WTC11 (cell line): Measurements from ENCODE around the gene IGFBP2.

Source experiments
- ATF2 ChIP-seq: sonication (generic); formaldehyde crosslinking; IDR thresholded peaks from 2 replicates; pipeline ENCODE4 v1.8.1; 2022; ENCODE audit warnings: low read depth, missing genetic modification reagents, borderline replicate concordance
- CBFB ChIP-seq: sonication (generic); formaldehyde crosslinking; IDR thresholded peaks from 2 replicates; pipeline ENCODE4 v1.8.1; 2022; ENCODE audit warnings: mild to moderate bottlenecking, low read depth, missing genetic modification reagents
- CTCF ChIP-seq: fragments of 200-600 bp; IDR thresholded peaks from 2 replicates; pipeline ENCODE4 v1.8.0; 2022; ENCODE audit warnings: antibody characterized with exemption
- HMGXB4 ChIP-seq: sonication (generic); formaldehyde crosslinking; IDR thresholded peaks from 2 replicates; pipeline ENCODE4 v1.8.1; 2023; ENCODE audit warnings: mild to moderate bottlenecking, moderate library complexity, missing genetic modification reagents
- IRF1 ChIP-seq: sonication (generic); formaldehyde crosslinking; IDR thresholded peaks from 2 replicates; pipeline ENCODE4 v1.8.0; 2023; ENCODE audit warnings: missing genetic modification reagents
- MAX ChIP-seq: sonication (generic); formaldehyde crosslinking; IDR thresholded peaks from 2 replicates; pipeline ENCODE4 v1.8.0; 2022; ENCODE audit warnings: mild to moderate bottlenecking, missing genetic modification reagents
- MYBL2 ChIP-seq: sonication (generic); formaldehyde crosslinking; IDR thresholded peaks from 2 replicates; pipeline ENCODE4 v1.8.1; 2023; ENCODE audit warnings: mild to moderate bottlenecking, moderate library complexity, missing genetic modification reagents
- PRDM15 ChIP-seq: sonication (generic); formaldehyde crosslinking; IDR thresholded peaks from 2 replicates; pipeline ENCODE4 v1.8.0; 2022; ENCODE audit warnings: missing genetic modification reagents
- RELA ChIP-seq: sonication (generic); formaldehyde crosslinking; IDR thresholded peaks from 2 replicates; pipeline ENCODE4 v1.8.1; 2022; ENCODE audit warnings: missing genetic modification reagents, mild to moderate bottlenecking, borderline replicate concordance
- TP53 ChIP-seq: sonication (generic); formaldehyde crosslinking; IDR thresholded peaks from 2 replicates; pipeline ENCODE4 v1.8.1; 2023; ENCODE audit warnings: mild to moderate bottlenecking, missing genetic modification reagents
- USF1 ChIP-seq: sonication (generic); formaldehyde crosslinking; IDR thresholded peaks from 2 replicates; pipeline ENCODE4 v1.8.0; 2022; ENCODE audit warnings: mild to moderate bottlenecking, missing genetic modification reagents
- ZNF416 ChIP-seq: fragments of 250-450 bp; sonication (Bioruptor Pico); IDR thresholded peaks from 2 replicates; pipeline ENCODE4 v1.9.0; 2021; ENCODE audit warnings: mild to moderate bottlenecking, inconsistent platforms
- ZNF512 ChIP-seq: sonication (generic); formaldehyde crosslinking; IDR thresholded peaks from 2 replicates; pipeline ENCODE4 v1.8.1; 2022; ENCODE audit warnings: missing genetic modification reagents, borderline replicate concordance
- ZSCAN18 ChIP-seq: fragments of 250-450 bp; sonication (Bioruptor Pico); IDR thresholded peaks from 2 replicates; pipeline ENCODE4 v2.1.2; 2022; ENCODE audit warnings: mild to moderate bottlenecking, moderate library complexity

- no peak for TF ChIP-seq RELA
- TF ChIP-seq ZNF416 = no peak
- no peak for TF ChIP-seq ZNF512
- no peak for TF ChIP-seq IRF1
- TF ChIP-seq MYBL2 (CRISPR knock-in tag) = no peak
- TF ChIP-seq CTCF = no peak
- no peak for TF ChIP-seq CBFB (CRISPR knock-in tag)
- TF ChIP-seq HMGXB4 (CRISPR knock-in tag) = no peak
- no peak for TF ChIP-seq MAX (CRISPR knock-in tag)
- no peak for TF ChIP-seq ZSCAN18
- TF ChIP-seq TP53 = no peak
- TF ChIP-seq USF1 (CRISPR knock-in tag) = no peak
- no peak for TF ChIP-seq ATF2 (CRISPR knock-in tag)
- TF ChIP-seq PRDM15 = no peak
Observed at GRCh38 chr2:216618785-216619184, 14.4 kb upstream of the IGFBP2 start.
